GM23338 (cell line): ENCODE results near the gene ATRIP. TPM values are rescaled to one million over a fixed set of nuclear protein-coding genes. Genes with fewer than 3 reads are reported as not detected.

ENCODE experiments used
- ATAC-seq: fragments of 200-7000 bp; cut with Tn5 transposase; 3 replicates; pipeline ENCODE4 v1.9.1; 2020
- DNase-seq: peaks from one replicate; pipeline ENCODE4 v3.0.0-alpha.2; 2015; ENCODE audit warnings: low spot score
- H2AFZ ChIP-seq: fragments of 200-600 bp; sonication (generic); 2 replicates; pipeline ENCODE4 v1.8.0; 2016; ENCODE audit warnings: antibody characterized with exemption, mild to moderate bottlenecking, moderate library complexity
- H3F3A ChIP-seq: fragments of 200-600 bp; sonication (generic); replicated peaks from 2 replicates; pipeline ENCODE4 v1.8.0; 2017; ENCODE audit warnings: antibody characterized with exemption, mixed run types, low read depth
- H3K27ac ChIP-seq: fragments of 200-600 bp; sonication (generic); 2 replicates; pipeline ENCODE4 v1.6.1; 2016; ENCODE audit warnings: low read depth
- H3K27me3 ChIP-seq: fragments of 200-600 bp; sonication (generic); 2 replicates; pipeline ENCODE4 v1.8.0; 2016; ENCODE audit warnings: mild to moderate bottlenecking, mixed run types, moderate library complexity; ENCODE audit not compliant: insufficient read depth
- H3K36me3 ChIP-seq: fragments of 200-600 bp; sonication (generic); 2 replicates; pipeline ENCODE4 v1.8.0; 2016; ENCODE audit warnings: mild to moderate bottlenecking; ENCODE audit not compliant: insufficient read depth
- H3K4me1 ChIP-seq: fragments of 200-600 bp; sonication (generic); 2 replicates; pipeline ENCODE4 v1.8.0; 2016; ENCODE audit warnings: mild to moderate bottlenecking, moderate library complexity; ENCODE audit not compliant: insufficient read depth
- H3K4me2 ChIP-seq: fragments of 200-600 bp; sonication (generic); 2 replicates; pipeline ENCODE4 v1.7.1; 2017; ENCODE audit warnings: mixed run types
- H3K4me3 ChIP-seq: fragments of 200-600 bp; sonication (generic); 2 replicates; pipeline ENCODE4 v1.6.1; 2016; ENCODE audit warnings: mixed run types
- H3K79me2 ChIP-seq: fragments of 200-600 bp; sonication (generic); replicated peaks from 2 replicates; pipeline ENCODE4 v1.8.0; 2017; ENCODE audit warnings: mild to moderate bottlenecking; ENCODE audit not compliant: insufficient read depth
- H3K9me2 ChIP-seq: fragments of 200-600 bp; sonication (generic); 2 replicates; pipeline ENCODE4 v1.8.0; 2017; ENCODE audit not compliant: insufficient read depth
- H4K20me1 ChIP-seq: fragments of 200-600 bp; sonication (generic); replicated peaks from 2 replicates; pipeline ENCODE4 v1.8.0; 2017; ENCODE audit warnings: mild to moderate bottlenecking; ENCODE audit not compliant: insufficient read depth
- H3K27ac Mint-ChIP-seq: 2 replicates; pipeline ENCODE4 v1.8.0; 2020; ENCODE audit warnings: inconsistent platforms, mild to moderate bottlenecking, moderate library complexity, mixed read lengths
- H3K27me3 Mint-ChIP-seq: 3 replicates; pipeline ENCODE4 v1.8.0; 2022; ENCODE audit warnings: low read depth, mild to moderate bottlenecking, moderate library complexity, mixed read lengths, inconsistent platforms; ENCODE audit not compliant: insufficient read depth, poor library complexity
- H3K36me3 Mint-ChIP-seq: 3 replicates; pipeline ENCODE4 v1.8.0; 2021; ENCODE audit warnings: low read depth, mild to moderate bottlenecking, inconsistent platforms, moderate library complexity, mixed read lengths
- H3K4me1 Mint-ChIP-seq: 3 replicates; pipeline ENCODE4 v1.8.0; 2020; ENCODE audit warnings: mild to moderate bottlenecking, inconsistent platforms, mixed read lengths
- H3K4me3 Mint-ChIP-seq: 3 replicates; pipeline ENCODE4 v1.8.0; 2021; ENCODE audit warnings: moderate library complexity, mild to moderate bottlenecking, inconsistent platforms, mixed read lengths
- H3K9me3 Mint-ChIP-seq: 3 replicates; pipeline ENCODE4 v1.8.0; 2020; ENCODE audit warnings: moderate library complexity, mild to moderate bottlenecking, inconsistent platforms, mixed read lengths
- CREB1 ChIP-seq: fragments of 250-450 bp; sonication (Bioruptor Pico); IDR thresholded peaks from 2 replicates; pipeline ENCODE4 v1.5.0; 2020; ENCODE audit warnings: low read depth, mild to moderate bottlenecking, moderate library complexity
- CTCF ChIP-seq, 2 experiments: fragments of 200-600 bp in 1 of 2; sonication (generic) in 1 of 2; conservative IDR thresholded peaks; 2 replicates each; pipeline versions ENCODE4 v1.5.1 to v1.6.1; 2016 to 2017; ENCODE audit warnings: antibody characterized with exemption in 2 of 2, low read depth in 2 of 2, mild to moderate bottlenecking in 2 of 2, moderate library complexity in 1 of 2
- EZH2 ChIP-seq: fragments of 200-600 bp; sonication (generic); IDR thresholded peaks from one replicate; pipeline ENCODE4 v1.8.0; 2017; ENCODE audit warnings: antibody characterized with exemption, mild to moderate bottlenecking, low read depth; ENCODE audit not compliant: unreplicated experiment
- JUNB ChIP-seq: IDR thresholded peaks from one replicate; pipeline ENCODE4 v1.6.1; 2016; ENCODE audit warnings: antibody characterized with exemption; ENCODE audit not compliant: unreplicated experiment
- REST ChIP-seq: IDR thresholded peaks from one replicate; pipeline ENCODE4 v1.6.1; 2018; ENCODE audit warnings: antibody characterized with exemption; ENCODE audit not compliant: unreplicated experiment
- STAT1 ChIP-seq: IDR thresholded peaks from one replicate; pipeline ENCODE4 v1.6.1; 2016; ENCODE audit warnings: antibody characterized with exemption; ENCODE audit not compliant: unreplicated experiment
- ZNF114 ChIP-seq: fragments of 250-450 bp; sonication (Bioruptor Pico); IDR thresholded peaks from 2 replicates; pipeline ENCODE4 v1.5.0; 2020; ENCODE audit warnings: mild to moderate bottlenecking, moderate library complexity
- ZNF331 ChIP-seq: fragments of 250-450 bp; sonication (Bioruptor Pico); IDR thresholded peaks from 2 replicates; pipeline ENCODE4 v1.5.0; 2020; ENCODE audit warnings: low read depth, mild to moderate bottlenecking, moderate library complexity
- ZNF462 ChIP-seq: fragments of 250-450 bp; sonication (Bioruptor Pico); IDR thresholded peaks from 2 replicates; pipeline ENCODE4 v1.5.0; 2020; ENCODE audit warnings: mild to moderate bottlenecking, moderate library complexity
- polyA plus RNA-seq: library from polyadenylated mRNA; unstranded; fragments of >200 nt; fragmentation: Nextera tagmentation; extraction: Ambion mirVana; gene quantifications from 2 replicates; pipeline ENCODE4 v1.2.1, GENCODE V29; 2016
- total RNA-seq: library from RNA; depleted of rRNA; stranded (reverse); fragments of >200 nt; shearing (Covaris generic); gene quantifications from 2 replicates; pipeline ENCODE4 v1.2.3, GENCODE V29; 2014

Gene ATRIP
- total and polyA plus RNA-seq, 2 experiments from 2014 or later: 5.8 to 17.3 TPM

- Histone ChIP-seq H3K79me2 (peaks cover 44% of the 10 kb centered on the region), H3K27ac (0 out of 2 replicates have a peak overlapping the region, but pooled peaks have one; percentile 1), H4K20me1 (peaks cover 28% of the 10 kb centered on the region), H3K27me3 (no peaks in the 10 kb centered on the region), H3K4me3 (peak overlapping the region; percentile 99), H3K36me3 (peaks cover 20% of the 10 kb centered on the region), H3K9me2 (no peaks in the 10 kb centered on the region), H2AFZ (peak overlapping the region; percentile 97; the same call in 1 of the 2 replicates), H3K4me2 (peak overlapping the region; percentile 99), H3F3A (peaks cover 57% of the 10 kb centered on the region), H3K4me1 (peaks cover 21% of the 10 kb centered on the region; the same call in 1 of the 2 replicates)
- H3K4me3 Mint-ChIP-seq: peak overlapping the region; percentile 94
- DNase-seq (no peak), ATAC-seq (no peak)
- peaks cover 29% of the 10 kb centered on the region for H3K4me1 Mint-ChIP-seq
- peak overlapping the region; percentile 95 for H3K27ac Mint-ChIP-seq
- H3K36me3 Mint-ChIP-seq: peaks cover 42% of the 10 kb centered on the region
- TF ChIP-seq STAT1 (no peak), ZNF462 (CRISPR knock-in tag) (no peak), ZNF331 (CRISPR knock-in tag) (no peak), CREB1 (CRISPR knock-in tag) (no peak)
- H3K9me3 Mint-ChIP-seq: no peaks in the 10 kb centered on the region
- peaks cover under 1% of the 10 kb centered on the region for H3K27me3 Mint-ChIP-seq
Observed at GRCh38 chr3:48446043-48446424, 503 bp upstream of the ATRIP start.

- Histone ChIP-seq H4K20me1 (peaks cover 14% of the 10 kb centered on the region), H3K27me3 (no peaks in the 10 kb centered on the region), H2AFZ (no peak overlapping the region), H3F3A (peaks cover 17% of the 10 kb centered on the region; the same call in 1 of the 2 replicates), H3K4me3 (no peak overlapping the region), H3K36me3 (peaks cover 27% of the 10 kb centered on the region), H3K4me1 (peaks cover 8% of the 10 kb centered on the region; the same call in 1 of the 2 replicates), H3K27ac (no peak overlapping the region), H3K4me2 (no peak overlapping the region), H3K9me2 (no peaks in the 10 kb centered on the region), H3K79me2 (peaks cover 18% of the 10 kb centered on the region)
- Mint-ChIP-seq H3K27me3 (no peaks in the 10 kb centered on the region), H3K36me3 (peaks cover 45% of the 10 kb centered on the region), H3K4me1 (peaks cover 15% of the 10 kb centered on the region), H3K9me3 (no peaks in the 10 kb centered on the region), H3K27ac (no peak overlapping the region), H3K4me3 (no peak overlapping the region)
- DNase-seq: no peak
- TF ChIP-seq EZH2: no peak
- no peak for TF ChIP-seq ZNF331 (CRISPR knock-in tag)
- TF ChIP-seq CREB1 (CRISPR knock-in tag): no peak
- no peak for TF ChIP-seq REST
- TF ChIP-seq ZNF114: no peak
- no peak for TF ChIP-seq CTCF (conservative IDR thresholded peaks at IDR 0.05; ENCODE audit: low read depth in 2 of 2)
- no peak for TF ChIP-seq JUNB
- ATAC-seq: no peak
Observed at GRCh38 chr3:48451270-48451669, 4.7 kb downstream of the ATRIP start.
